Stimulated activated CD8-positive, alpha-beta memory T cell treated with anti-CD3 and anti-CD28 coated beads, Interleukin-4, amount 100 ng/mL, for 48 hours (primary cell): ENCODE data around the gene ELMO3.

ENCODE experiments used
- DNase-seq: peaks from one replicate; pipeline ENCODE4 v3.0.0-alpha.2; 2020

The ELMO3 gene

DNA sequence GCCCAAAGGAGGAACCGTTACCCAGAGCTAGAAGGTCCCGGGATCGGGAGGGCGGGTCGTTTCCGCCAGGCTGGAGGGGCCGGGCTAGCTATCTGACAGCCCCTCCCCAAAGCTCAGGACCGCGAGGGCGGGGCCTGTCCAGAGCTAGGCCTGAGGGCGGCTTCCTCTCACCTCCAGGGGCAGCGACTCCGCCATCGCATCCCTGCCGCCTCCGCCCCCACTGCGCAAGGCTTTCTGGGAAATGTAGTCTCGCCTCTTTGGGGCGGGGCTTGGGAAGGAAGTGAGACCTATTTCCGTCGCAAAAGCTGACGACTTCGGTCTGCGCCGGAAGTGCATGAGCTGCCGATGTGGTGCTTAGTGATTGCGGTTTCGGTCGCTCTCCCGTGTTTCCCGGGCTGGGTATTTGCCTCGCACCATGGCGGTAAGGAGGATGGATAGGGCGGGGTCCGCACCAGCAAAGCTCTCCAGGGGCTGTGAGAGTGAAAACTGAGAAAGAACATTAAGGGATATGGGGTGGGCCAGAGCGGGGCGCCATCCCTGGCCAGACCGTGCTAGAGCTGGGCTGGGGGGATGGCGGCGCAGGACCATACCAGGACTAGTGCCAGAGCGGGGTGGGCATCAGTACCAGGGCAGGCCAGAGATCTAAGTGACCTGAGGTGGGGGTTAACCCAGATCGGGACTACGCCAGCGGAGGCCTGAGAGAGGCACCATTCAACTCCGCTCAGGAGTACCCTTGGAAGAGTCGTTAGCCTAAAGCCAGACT is 28.1 kb downstream of the ELMO3 start, which contains the start of gene TMEM208:
Gene TMEM208, plus strand, starts transcription at position 327 of the 763 bp plus-strand sequence. Its CDS starts 89 bp downstream, at position 416.
- peak; percentile 99 for DNase-seq

DNA sequence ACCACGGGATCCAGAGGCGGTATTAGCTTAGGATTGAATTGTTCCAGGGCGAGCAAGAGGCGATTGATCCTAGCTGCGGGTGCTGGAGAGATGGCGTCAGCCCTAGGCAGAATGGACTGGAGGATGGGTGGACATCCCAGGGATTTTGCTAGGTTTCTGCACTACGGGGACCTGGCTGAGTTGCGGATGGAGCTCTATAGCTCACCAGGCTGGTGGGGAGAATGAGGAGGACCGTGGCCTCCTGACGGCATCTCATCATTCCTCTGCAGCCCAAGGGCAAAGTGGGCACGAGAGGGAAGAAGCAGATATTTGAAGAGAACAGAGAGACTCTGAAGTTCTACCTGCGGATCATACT is 28.6 kb downstream of the ELMO3 start:
- DNase-seq: no peak

DNA sequence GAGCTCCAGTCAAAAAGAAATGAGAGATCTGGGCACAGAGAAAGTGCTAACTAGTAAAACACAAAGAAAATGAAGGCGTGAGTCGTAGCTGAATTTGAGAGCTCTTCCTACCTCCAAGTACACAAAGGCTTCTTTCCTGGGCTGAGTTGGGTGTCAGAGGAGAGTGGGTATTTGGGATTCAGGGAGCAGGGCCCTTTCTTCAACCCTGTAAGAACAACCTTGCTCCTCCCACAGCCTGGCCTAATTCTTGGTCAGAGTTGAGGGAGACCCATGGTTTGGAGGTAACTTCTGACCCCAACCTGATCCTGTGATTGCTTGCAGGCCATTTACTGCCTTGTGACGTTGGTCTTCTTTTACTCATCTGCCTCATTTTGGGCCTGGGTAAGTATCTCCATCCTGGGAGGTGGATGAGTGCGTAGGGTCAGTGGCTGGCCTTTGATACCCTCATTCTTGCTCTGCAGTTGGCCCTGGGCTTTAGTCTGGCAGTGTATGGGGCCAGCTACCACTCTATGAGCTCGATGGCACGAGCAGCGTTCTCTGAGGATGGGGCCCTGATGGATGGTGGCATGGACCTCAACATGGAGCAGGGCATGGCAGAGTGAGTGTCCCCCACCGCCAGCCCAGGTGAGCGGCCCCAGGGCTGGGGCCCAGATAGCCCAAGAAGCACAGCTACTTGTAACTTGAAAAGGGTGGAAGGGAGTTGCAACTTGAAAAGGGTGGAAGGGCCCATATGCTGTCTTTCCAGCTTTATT is 29.3 kb downstream of the ELMO3 start:
- DNase-seq: no peak

DNA sequence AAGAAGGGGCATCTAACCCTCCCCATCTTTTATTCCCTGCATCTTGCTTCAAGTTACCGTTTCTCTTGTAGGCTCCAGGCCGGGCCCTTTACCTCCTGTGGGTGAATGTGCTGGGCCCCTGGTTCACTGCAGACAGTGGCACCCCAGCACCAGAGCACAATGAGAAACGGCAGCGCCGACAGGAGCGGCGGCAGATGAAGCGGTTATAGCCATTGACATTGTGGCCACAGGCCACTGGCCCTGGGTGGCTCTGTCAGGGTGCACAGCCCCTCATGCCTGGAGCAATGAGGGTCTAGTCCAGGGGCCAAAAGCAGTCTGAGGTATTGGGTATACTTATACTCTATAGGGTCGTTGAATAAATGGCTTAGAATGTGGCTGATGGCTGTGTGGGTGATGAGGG is 30.0 kb downstream of the ELMO3 start:
- no peak for DNase-seq

DNA sequence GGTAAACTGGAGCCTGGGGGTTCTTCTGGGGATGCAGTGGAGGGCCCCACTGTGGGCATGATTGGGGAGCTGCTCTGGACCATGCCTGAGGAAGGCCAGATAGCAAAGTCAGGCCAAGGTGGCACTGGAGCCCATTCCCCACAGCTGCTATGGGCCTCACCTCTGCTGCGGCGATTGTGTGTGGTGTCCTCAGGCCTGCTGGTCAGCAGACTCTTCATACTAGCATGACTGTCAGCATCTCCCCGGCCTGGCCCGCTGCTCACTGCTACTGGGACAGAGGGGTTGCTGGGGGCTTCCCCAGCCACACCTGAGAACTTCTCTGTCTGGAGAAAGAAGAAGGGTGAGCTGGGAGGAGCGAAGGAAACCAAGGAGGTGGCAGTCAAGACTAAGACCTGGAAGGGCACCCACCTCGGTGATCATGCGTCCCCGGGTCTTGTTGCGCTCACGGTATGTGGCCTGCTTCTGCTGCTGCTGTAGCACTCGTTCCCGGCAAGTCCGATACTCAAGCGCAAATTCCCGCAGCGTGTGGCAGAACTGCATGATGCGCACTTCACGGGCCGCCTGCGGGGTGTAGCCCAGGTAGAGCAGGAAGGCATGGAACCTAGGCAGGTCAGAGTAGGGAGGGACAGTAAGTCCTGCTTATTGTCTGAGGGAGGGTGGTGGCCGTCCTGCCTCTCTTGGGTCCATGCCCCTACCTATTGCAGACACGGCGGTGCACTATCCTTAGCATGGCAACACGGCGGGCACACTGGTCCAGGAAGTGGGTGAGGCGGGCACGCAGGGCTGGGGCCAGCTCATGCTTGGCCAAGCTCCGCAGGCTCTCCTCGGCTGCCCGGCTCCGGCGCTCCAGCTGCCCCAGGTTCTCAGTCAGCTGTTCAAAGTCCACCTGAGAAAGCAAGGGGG is 31.2 kb downstream of the ELMO3 start:
- DNase-seq: no peak

DNA sequence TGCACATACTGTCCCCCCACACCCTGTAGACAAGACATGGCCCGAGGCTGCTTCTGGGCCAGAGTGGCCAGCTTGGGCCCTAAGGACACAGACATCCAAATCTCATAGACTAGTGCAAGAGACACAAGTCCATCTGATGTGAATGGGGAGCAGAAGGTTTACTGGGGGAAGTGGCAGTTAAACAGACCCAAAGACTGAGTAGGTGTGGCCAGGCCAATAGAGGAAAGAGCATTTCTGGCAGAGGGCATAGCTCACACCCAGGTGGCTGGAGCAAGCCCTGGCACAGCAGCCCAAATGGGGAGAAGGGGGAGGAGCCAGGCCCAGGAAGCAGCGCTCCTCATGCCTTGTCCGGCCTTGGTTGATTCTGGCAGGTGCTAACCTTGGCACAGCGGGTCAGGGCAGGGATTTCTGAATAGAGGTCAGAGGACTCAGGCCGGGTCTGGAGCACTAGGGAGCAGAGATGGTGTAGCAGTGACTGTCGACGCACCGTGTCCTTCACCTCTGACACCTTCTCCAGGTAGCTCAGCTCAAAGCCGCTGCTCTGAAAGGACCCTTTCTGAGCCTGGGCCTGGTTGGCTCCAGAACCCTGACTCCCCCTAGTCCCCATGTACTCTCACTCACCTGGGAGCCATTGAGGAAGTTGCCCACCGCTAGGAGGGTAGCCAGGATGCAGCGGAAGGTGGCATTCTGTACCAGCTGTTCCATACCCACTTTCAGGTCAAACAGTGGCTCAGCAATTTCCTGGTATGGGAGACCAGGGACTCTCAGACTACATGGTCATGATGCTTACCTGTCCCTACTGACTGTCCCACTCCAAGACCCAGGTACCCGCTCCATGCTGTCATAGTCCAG is 32.1 kb downstream of the ELMO3 start:
- no peak for DNase-seq

DNA sequence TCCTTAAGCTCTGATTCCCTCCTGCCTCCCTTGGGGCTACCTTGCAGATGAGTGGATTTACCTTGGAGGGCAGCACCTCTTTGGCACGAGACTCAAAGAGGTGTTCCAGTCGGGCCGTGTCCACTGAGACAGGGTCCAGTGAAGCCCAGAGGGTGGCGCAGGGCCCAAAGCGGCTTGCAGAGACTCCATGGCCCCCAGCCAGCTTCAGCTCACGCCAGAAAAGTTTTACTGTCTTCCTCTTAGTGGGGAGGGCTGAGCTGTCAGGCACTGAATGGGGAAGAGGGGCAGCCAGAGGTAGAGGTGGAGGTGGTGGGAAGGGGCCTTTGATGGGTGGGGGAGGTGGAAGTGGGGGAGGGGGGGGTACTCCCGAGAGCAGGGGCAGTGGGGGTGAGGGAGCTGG is 34.7 kb downstream of the ELMO3 start:
- DNase-seq: no peak

DNA sequence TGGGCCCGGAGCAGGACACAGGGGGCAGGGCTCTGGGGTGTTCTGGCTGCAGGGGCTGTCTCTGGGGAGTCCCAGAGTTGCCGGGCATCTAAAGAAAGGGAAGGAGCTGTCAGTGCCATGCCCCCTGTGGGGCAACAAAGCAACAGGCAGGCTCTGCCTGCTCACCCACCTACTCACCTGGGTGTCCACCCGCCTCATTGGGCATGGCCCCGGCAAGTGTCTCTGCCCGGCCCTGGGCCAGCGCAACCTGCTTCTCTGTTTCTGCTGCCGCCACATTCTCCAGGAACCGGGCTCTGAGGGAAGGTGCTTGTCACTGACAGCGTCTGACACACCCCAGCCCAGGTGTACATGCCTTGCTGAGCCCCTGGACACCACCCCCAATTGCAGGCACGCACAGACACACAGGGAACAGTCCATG is 35.3 kb downstream of the ELMO3 start:
- no peak for DNase-seq

DNA sequence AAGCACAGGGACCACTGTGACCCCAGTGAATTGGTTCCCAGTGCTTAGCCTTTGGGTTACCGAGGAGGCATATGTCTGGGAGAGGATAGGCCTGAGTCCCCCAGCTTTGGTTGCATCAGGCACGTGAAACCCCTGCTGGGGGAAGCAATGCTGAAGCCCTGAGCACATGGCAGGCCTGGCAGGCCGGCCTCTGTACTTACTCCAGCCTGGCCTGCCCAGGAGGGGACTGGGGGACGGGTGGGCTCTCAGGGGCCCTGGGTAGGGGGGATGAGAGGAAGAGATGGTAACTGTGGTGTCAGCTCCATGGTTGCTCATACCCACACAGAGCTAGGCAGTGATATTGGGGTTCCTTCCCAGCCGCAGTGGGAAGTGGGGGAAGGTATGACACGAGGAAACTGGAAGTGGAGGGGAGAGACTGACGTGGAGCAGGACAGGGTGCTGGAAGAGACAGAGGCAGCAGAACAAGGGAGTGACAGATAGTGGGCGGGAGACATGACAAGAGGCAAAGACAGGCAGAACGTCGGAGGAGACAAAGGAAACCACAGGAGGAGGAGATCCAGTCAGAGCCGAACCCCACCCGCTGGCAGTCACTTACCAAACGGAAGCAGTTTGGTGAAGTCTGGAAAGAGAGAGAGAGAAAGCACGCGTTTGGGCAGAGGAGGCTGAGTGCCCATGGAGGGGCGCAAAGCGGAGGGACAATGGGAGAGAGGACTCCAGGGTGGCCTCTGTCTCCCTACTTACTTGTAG is 37.1 kb downstream of the ELMO3 start:
- no peak for DNase-seq

DNA sequence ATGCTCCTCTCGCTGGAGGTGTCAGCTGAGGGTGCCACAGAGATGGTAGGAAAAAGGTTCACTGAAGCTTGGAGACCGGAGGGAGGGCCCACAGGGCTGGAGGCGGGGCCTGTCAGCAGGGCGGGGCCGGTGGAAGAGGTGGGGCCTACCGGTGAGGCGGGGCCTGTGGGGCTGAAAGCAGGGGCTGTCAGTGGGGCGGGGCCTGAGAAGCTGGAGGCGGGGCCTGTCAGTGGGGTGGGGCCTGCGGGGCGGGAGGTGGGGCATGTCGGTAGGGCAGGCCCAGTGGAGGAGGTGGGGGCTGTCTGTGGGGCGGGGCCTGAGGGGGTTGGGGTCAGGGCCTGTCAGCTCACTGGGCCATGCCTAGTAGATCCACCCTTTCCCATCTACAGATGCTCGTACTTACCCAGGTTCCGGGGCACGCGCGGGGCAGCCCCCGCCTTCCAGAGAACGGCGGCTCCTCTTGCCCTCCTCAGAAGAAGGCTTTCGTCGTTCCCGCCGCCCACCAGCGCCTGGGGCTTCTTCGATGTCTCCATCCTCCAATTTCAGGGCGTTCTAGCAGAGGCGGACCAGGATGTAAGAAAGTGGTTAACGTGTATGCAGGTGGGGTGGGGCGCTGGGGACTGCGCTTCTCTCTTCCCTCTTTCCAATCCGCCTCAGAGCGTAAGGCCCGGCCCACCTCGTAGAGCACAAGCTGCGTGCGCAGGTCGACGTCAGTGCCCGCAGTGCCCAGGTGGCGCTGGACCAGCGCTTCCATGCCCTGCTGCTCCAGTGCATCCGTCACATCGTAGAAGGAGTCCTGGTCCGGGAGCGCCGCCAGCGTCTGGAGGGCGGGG is 37.8 kb downstream of the ELMO3 start:
- DNase-seq: peak; percentile 95

DNA sequence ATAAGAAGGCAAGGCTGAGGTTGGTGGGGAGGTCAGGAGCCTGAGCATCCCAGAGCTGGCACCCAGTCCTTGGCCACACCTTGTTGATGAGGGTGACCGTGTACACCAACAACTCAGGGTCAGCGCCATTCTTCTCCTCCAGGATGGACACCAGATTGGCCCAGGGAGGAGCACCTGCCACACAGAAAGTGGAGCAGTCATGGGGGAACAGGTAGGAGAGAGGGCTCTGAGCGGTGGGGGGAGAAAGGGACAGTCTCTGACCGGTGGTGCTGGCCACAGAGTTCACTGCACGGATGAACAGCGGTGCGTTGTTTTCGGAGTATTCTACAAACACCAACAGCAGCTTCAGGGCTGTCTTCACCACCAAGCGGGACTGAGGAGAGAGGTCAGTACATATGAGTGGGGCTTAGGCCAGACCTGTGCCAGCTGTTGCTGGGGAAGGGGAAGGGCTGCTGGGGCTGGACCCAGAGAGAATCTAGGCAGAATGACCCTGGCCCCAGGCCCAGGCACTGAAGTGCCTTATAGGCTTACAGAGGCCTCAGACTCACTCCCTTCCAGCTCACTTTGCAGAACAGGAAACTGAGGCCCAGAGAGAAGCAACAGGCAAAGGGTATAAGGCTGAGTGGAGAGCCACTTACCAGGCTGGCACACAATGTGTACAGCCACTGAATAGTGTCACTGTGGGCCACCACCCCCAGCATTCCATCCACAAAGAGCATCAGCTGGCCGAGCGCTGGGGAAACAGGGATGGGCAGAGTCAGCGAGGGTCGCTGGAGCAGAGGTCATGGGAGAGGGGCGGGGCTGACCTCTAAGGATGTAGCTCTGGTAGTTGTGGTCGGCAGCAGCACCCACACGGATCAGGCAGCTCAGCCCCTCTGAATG is 38.7 kb downstream of the ELMO3 start:
- no peak for DNase-seq

DNA sequence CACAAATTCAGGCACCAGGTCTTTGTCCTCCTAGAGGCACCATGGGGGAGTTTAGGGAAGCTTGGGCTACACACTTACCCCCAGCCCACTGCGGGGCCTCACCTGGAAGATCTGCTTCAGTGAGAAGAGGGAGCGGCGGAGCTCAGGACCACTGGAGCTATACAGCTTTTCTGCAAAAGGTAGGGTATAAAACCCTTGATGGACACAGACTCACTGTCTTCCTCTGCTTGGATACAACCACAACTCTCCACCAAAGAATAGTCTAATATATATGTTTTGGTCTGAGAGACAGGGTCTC is 39.3 kb downstream of the ELMO3 start:
- no peak for DNase-seq

DNA sequence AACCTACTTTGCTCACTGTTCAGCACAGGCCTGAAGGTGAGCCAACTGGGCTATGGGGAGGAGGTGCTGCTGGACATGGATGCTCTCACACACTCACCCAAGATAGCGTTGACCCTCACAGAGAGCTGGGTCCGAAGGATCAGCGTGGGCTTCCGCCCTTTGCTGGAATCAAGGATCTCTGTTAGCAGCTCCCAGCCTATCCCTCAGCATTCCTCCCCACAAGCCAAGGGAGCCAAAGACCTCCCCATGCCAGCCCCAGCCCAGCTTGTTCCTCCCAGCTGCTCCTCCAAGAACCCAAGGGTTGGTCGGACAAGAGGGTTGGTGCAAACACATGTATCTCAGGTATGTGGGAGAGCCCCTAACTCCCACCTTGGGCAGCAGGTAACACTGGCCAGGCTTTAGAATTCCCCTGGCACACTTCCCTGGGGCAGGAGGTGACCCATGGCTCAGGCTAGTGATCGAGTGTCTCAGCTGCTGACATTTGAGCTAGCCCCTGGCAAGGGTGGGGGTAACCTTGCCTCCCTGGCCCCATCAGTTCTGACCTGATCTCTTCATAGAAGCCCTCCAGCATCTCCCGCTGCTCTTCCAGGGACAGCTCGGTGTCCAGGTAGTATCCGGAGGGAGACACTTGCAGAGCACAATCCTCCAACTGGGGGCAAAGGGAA is 40.0 kb downstream of the ELMO3 start:
- no peak for DNase-seq

DNA sequence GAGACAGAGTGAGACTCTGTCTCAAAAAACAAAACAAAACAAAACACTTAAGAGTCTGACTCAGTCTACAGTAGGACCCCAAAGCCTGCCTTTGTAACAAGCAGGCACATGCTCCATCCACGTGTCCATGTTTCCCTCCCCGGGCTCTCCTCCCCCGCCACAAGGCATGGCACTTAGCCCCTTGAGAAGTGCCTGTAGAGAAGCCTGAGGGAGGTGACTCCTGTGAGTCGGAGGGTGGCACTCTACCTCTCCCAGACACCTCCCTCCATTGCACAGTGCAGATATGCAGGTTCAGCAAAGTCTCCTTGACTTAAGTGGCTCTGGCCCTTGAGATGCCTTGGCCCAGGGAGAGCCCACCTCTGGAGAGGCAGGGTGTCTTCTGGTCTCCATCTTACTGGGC is 41.6 kb downstream of the ELMO3 start:
- no peak for DNase-seq

DNA sequence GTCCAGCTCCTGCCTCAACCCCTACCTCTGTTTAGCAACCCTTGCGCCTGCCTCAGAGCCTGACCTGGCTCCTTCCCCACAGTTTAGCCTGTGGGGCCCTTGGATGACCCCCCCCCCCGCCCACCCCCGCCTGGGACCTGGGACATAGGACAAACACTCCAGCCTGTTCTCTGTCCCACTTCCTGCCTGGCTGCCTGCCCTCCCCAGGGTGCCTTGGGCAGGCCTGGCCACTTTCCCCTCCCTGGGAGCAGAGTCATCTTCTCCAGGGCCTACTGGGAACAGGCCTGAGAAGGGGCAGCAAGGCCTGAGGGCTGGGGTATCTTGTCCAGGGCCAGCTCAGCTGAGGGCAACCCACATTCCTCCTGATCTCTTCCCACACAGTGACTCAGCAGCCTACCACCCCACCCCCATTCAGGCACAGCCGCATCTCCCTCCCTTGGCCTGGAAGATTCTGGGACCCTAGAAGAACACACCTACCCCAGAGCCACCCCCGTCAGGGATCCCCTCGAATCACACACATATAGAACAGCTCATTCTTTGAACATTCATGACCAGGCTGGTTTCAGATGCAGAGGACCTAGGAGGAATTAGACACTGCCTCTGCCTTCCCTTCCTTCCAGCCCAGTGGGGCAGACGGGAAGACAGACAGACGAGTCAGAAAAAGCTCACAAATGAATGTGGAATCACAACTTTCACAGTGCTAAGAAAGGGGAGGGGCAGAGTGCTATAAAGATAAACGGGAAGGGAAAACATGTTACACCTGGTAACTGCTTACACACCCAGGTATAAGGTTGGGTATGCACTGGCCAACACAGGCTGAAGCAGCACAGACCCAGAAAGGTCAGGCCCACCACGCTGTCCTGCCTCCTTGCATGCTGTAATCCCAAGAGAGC is 42.3 kb downstream of the ELMO3 start:
- no peak for DNase-seq

DNA sequence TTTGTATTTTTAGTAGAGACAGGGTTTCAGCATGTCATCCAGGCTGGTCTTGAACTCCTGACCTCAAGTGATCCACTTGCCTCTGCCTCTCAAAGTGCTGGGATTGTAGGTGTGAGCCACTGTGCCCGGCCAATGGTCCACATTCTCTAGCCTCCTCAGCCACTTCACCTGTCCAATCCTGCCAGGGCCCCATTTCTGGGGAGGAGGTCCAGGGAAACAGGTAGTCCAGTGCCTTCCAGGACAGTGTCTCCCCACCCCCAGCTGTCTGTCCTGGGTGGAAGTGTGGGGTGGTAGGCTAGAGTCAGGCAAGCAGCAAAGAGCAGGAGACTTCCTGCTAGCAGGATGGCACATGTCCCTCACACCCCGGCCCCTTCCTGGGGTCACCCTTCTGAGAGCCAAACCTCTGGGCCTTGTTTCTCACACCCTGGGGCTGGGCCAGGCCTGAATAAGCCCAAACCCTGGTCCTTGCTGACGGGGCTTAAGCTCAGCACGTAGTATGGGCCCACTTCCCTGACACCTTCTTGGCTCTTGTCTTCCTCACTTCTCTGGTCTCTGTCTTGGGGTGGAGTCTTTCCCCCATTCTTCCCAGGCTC is 43.3 kb downstream of the ELMO3 start:
- DNase-seq: no peak

DNA sequence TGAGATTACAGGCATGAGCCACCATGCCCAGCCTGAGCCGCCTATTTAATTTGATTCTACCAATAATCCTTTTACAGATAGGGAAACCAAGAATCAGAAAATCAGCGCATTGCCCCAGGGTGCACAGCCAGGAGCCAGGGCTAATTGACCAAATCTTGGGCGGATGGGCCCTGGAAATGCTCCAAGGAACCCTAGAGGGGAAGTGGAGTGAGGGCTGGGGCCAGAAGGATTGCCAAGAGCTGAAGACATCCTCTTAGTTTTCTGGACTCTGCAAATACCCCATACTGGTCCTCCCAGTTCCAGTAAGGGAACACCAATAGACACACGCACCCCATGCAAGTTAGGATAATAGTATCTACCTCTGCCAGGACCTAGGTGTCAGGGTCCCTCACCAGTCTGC is 44.5 kb downstream of the ELMO3 start:
- DNase-seq: no peak
